Ishikawa (cell line): ENCODE data around the gene PXDC1.

Experiments used
- EP300 ChIP-seq: IDR thresholded peaks from 2 replicates; pipeline ENCODE4 v1.6.1; 2012; ENCODE audit warnings: borderline replicate concordance
- FOXM1 ChIP-seq: IDR thresholded peaks from 2 replicates; pipeline ENCODE4 v1.6.1; 2012; ENCODE audit warnings: low read depth, borderline replicate concordance
- MAX ChIP-seq: IDR thresholded peaks from 2 replicates; pipeline ENCODE4 v1.6.1; 2012
- NFIC ChIP-seq: IDR thresholded peaks from 2 replicates; pipeline ENCODE4 v1.6.1; 2012
- RAD21 ChIP-seq: IDR thresholded peaks from 2 replicates; pipeline ENCODE4 v1.6.1; 2012; ENCODE audit warnings: low read depth
- TEAD4 ChIP-seq: IDR thresholded peaks from 2 replicates; pipeline ENCODE4 v1.6.1; 2012
- USF1 ChIP-seq: IDR thresholded peaks from 2 replicates; pipeline ENCODE4 v1.6.1; 2012
- YY1 ChIP-seq: IDR thresholded peaks from 2 replicates; pipeline ENCODE4 v1.6.1; 2012; ENCODE audit warnings: low read depth
- ZBTB7A ChIP-seq: IDR thresholded peaks from 2 replicates; pipeline ENCODE4 v1.6.1; 2012; ENCODE audit warnings: low read depth

GRCh38 chr6:3710403-3710802 lies 41.1 kb downstream of the PXDC1 start:
- TF ChIP-seq EP300 (no peak), TEAD4 (no peak), ZBTB7A (no peak), MAX (no peak), RAD21 (no peak), NFIC (no peak), FOXM1 (no peak), YY1 (no peak), USF1 (no peak)
